Stimulated activated CD8-positive, alpha-beta memory T cell treated with anti-CD3 and anti-CD28 coated beads, Interleukin-7, amount 100 ng/mL, for 48 hours (primary cell): Measurements from ENCODE around the gene TBCCD1.
"Not testable (repeated sequence)": the region's sequence is repeated elsewhere in the genome, so short reads cannot be mapped to it uniquely, and the experiment has no call there.

ENCODE experiments used
- DNase-seq, 2 donors: peaks; one replicate each; pipeline ENCODE4 v3.0.0-alpha.2; 2020; ENCODE audit warnings: low read depth in 1 of 2; ENCODE audit errors: extremely low read depth in 1 of 2

TBCCD1 gene

GRCh38 chr3:186596568-186597287 is 29.6 kb upstream of the TBCCD1 start:
- DNase-seq: no peak

GRCh38 chr3:186594591-186595113 is 27.5 kb upstream of the TBCCD1 start:
- DNase-seq: no peak

DNA sequence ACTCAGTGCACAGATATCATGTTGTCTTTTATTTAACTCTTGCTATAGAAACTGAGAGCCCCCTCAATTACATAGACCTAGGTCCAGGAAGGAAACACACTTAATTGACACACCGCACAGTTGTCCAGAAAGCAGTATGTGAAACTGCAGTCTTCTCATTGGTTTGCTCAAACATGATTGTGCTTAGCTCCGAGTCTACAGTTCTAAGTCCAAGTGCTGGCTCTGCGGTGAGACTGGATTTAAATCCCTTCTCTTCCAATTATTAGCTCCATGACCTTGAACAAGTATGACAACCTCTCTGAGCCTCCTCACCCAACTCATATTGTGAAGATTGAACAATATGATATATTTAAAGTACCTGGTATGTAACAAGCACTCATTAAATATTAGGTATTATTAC is 26.7 kb upstream of the TBCCD1 start:
- DNase-seq: no peak

DNA sequence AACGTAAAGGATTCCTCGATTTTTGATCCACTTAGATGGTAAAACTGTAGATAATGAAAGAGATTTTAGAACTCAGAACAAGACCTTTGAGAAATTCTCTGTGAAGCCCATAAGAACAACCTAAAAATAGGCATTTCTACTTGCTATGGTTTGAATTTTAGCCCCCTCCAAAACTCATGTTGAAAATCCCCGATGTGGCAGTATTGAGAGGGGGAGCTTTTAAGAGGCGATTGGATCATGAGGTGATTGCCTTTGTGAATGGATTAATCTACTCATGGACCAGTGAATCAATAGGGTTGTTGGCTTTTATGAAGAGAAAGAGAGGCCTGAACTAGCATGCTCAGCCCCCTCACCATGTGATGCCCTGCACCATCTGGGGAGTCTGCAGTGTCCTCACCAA is 25.5 kb upstream of the TBCCD1 start:
- no peak for DNase-seq

DNA sequence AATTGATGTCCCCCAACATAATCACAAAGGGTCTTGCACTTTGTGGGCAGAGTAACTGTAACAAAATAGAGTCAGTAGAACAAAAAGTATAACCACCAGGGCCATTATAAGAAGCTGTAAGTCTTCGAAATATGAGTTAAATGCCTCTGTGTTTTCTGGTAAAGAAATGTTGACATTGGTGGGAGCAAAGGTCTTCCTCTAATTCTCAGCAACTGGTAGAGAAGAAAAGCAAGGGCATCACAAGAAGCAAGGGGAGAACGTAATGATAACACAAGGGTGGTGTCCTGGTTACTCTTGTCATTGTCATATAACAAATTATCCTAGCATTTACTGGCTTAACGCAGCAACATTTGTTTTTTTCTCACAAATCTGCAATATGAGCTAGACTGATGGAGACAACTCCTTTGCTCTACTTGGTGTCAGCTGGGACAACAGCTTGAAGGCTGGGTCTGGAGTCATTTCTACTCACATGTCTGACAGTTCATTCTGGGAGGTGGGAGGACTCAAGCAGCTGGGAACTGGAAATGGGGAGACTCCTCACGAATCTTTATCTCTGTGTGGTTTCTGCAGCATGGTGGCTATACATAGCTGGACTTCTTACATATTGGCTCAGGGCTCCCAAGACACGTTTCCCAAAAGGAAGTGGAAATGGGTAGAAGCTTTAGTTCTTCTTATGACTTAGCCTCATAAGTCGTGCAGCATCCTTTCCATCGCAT is 23.6 kb upstream of the TBCCD1 start:
- DNase-seq: no peak

- no peak for DNase-seq
These were observed 22.9 kb upstream of the TBCCD1 start for GRCh38 chr3:186589856-186590579.

DNA sequence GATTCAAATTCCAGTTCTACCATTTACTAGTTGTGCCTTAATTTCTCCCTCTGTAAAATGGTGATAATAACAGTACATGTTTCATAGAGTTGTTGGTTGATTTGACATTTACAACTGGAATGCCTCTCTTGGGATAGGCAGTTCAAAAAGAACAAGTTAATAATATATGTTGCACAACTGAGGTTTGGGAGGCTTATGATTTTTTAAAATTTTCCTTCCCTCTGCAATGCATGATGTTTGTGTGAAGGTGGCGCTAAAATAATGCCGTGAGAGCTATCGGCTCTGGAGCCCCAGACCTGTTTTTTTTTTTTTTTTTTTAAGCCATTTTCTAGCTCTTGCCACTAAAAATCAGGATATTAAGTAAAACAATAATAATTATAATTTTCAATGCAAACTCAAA is 22.0 kb upstream of the TBCCD1 start:
- DNase-seq: no peak

DNA sequence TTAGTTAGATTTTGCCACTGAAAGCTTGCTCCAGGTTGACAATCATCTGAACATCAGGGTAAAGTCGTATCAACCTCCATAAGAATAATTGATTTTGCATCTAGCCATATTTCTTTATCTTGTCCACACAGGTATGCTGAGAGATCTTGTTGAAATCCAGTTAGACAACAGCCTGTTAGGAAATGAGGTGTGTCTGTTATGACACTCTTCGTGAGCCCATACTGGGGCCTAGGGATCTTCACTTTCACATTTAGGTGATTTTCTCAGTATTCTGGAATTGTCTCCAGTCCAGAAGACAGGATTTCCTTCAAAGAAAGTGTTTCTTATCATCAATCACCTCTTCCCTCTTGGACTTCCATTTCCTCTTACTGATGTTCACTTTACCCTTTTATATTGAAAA is 21.5 kb upstream of the TBCCD1 start:
- DNase-seq: no peak

GRCh38 chr3:186587183-186587582 is 20.0 kb upstream of the TBCCD1 start:
- DNase-seq: no peak

DNA sequence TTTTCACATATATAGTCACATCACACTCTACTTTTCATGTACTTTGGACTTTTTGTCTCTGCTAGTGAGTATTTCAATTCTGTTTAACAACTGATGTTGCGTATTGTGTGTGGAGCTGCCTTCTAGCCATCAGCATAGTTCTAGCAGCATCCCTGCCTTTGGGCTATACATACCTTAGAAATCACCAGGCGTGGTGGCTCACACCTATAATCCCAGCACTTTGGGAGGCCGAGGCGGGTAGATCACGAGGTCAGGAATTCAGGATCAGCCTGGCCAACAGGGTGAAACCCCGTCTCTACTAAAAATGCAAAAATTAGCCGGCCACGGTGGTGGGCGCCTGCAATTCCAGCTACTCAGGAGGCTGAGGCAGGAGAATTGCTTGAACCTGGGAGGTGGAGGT is 19.1 kb upstream of the TBCCD1 start:
- not testable (repeated sequence) for DNase-seq

GRCh38 chr3:186583831-186584230 is 16.7 kb upstream of the TBCCD1 start:
- DNase-seq: no peak

- no peak for DNase-seq
These were observed 15.4 kb upstream of the TBCCD1 start for GRCh38 chr3:186582541-186582940.

- no peak for DNase-seq
These were observed 13.6 kb upstream of the TBCCD1 start for GRCh38 chr3:186580785-186581184.

DNA sequence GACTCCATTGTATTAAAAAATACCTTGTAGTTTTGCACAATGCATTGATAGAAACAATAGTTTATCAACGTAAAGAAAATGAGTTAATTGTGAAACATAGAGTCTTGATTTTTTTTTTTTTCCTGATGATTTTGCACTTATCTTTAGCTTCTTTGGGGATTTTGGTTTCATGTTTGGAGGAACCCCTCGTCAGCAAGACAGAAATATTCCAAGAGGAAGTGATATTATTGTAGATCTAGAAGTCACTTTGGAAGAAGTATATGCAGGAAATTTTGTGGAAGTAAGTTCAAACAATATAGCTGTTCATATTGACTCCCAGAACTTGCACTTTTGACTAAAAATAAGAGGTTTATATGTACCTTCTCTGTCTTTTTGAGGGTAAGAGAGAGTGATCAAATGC is 10.4 kb upstream of the TBCCD1 start:
- no peak for DNase-seq

- no peak for DNase-seq
These were observed 4.5 kb upstream of the TBCCD1 start for GRCh38 chr3:186571644-186572013.

- no peak for DNase-seq
These were observed 4.0 kb upstream of the TBCCD1 start for GRCh38 chr3:186570941-186571643.

- peak; percentile 97 to 99 for DNase-seq
These were observed 3.2 kb upstream of the TBCCD1 start, which contains the start of gene DNAJB11 for GRCh38 chr3:186570096-186570940. TSS of gene DNAJB11 (plus strand) at chr3:186570720. CDS start at chr3:186570898, 178 bp downstream.

GRCh38 chr3:186569779-186570095 is 2.6 kb upstream of the TBCCD1 start:
- DNase-seq: no peak

- DNase-seq: not testable (repeated sequence)
These were observed 2.2 kb upstream of the TBCCD1 start for GRCh38 chr3:186569361-186569760.

DNA sequence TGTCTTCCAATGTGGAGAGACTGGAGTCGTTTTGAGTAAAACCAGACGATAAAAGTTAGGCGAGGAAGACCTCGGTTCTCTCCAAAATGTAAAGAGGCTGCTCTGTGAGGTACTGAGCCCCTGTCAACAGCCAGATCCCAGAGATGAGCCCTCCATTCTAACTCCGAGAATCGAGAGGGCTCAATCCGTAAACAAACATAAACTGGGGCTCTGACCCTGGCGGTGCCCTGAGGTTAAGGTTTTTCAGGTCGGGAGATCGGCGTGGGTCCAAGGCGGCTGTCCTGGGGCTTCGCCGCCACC is 417 bp downstream of the TBCCD1 start:
- no peak for DNase-seq
